ENCODE data around the gene DIP2B. TPM values are rescaled to one million over a fixed set of nuclear protein-coding genes. Genes with fewer than 3 reads are reported as not detected.

The DIP2B gene
- total RNA-seq, 2 experiments from 2014 or later, result 23.3 to 23.7 TPM

DNA sequence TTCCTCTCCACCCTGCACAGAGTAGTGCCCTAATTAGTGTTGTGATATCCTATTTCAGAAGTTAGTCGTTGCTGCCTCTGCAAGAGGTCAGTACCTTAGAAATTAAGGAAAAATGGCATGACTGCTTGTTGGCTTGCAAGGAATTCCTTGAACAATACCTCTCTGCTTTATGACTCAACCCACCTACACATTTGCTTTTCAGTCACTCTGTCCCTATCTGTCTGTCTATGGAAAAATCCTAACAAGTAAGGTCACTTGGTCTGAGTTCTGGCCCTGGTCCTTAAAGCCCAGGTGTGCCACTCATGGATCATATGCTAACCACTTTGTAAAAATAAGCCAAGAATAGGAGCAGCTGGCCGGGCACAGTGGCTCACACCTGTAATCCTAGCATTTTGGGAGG lies 142.7 kb downstream of the DIP2B start:
- Mint-ChIP-seq H3K9me3 (no peaks in the 10 kb centered on the region), H3K4me1 (ENCODE audit: low read depth) (no peaks in the 10 kb centered on the region), H3K4me3 (no peak overlapping the region), H3K36me3 (no peaks in the 10 kb centered on the region), H3K27me3 (no peaks in the 10 kb centered on the region), H3K27ac (no peak overlapping the region)
- DNase-seq, result no peak
- POLR2A ChIA-PET, result no interaction called here
- CTCF ChIA-PET, result interaction anchor here (1.0 to 1.1 kb wide), 2 partner anchors 12 to 144 kb away, joined by 3 to 4 read pairs; no protein-coding TSS in a partner anchor
- intact Hi-C loops (cut with micrococcal nuclease), result no loop called here

GRCh38 chr12:50650285-50650684 lies 145.5 kb downstream of the DIP2B start:
- H3K36me3 Mint-ChIP-seq, result no peaks in the 10 kb centered on the region
- H3K9me3 Mint-ChIP-seq, result no peaks in the 10 kb centered on the region
- H3K27ac Mint-ChIP-seq, result no peak overlapping the region
- CTCF ChIA-PET, result no interaction called here
- H3K4me1 Mint-ChIP-seq (ENCODE audit: low read depth), result no peaks in the 10 kb centered on the region
- no peaks in the 10 kb centered on the region for H3K27me3 Mint-ChIP-seq
- intact Hi-C loops (cut with micrococcal nuclease), result no loop called here
- no peak overlapping the region for H3K4me3 Mint-ChIP-seq
- DNase-seq, result no peak
- POLR2A ChIA-PET, result no interaction called here

DNA sequence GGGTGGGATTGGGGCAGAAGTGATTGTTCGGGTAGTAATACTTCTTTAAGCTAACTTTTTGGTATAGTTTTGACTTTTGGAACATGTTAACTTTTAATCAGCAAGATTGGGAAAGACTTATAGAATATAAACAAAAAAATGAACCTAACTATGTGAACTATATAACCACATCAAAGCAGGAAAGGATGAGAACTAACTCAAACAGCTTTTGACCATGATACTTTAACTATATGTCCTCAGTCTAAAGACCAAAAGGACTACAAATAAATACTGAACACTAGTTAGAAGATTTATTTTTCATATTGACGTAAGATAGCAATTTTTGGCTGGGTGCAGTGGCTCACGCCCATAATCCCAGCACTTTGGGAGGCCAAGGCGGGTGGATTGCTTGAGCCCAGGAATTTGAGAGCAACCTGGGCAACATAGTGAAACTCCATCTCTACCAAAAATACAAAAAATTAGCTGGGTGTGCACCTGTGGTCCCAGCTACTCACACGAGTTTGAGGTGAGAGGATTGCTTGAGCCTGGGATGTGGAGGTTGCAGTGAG lies 150.7 kb downstream of the DIP2B start:
- ChIA-PET CTCF (interaction anchor here (0.6 to 1.1 kb wide), 2 partner anchors 17 to 599 kb away, joined by 3 read pairs; no protein-coding TSS in a partner anchor), POLR2A (no interaction called here)
- Mint-ChIP-seq H3K9me3 (no peaks in the 10 kb centered on the region), H3K27me3 (no peaks in the 10 kb centered on the region), H3K4me1 (ENCODE audit: low read depth) (no peaks in the 10 kb centered on the region), H3K36me3 (peaks cover 10% of the 10 kb centered on the region), H3K4me3 (no peak overlapping the region), H3K27ac (no peak overlapping the region)
- DNase-seq, result no peak
- intact Hi-C loops (cut with micrococcal nuclease), result no loop called here

GRCh38 chr12:50659260-50659659 lies 154.5 kb downstream of the DIP2B start:
- no peak overlapping the region for H3K4me3 Mint-ChIP-seq
- POLR2A ChIA-PET, result no interaction called here
- H3K27me3 Mint-ChIP-seq, result no peaks in the 10 kb centered on the region
- no peak for DNase-seq
- no peaks in the 10 kb centered on the region for H3K9me3 Mint-ChIP-seq
- intact Hi-C loops (cut with micrococcal nuclease), result no loop called here
- no peak overlapping the region for H3K27ac Mint-ChIP-seq
- H3K36me3 Mint-ChIP-seq, result peaks cover 12% of the 10 kb centered on the region
- H3K4me1 Mint-ChIP-seq (ENCODE audit: low read depth), result peaks cover 3% of the 10 kb centered on the region
- CTCF ChIA-PET, result interaction anchor here (1.3 to 1.5 kb wide), 2 partner anchors 11 to 21 kb away, joined by 3 to 5 read pairs; no protein-coding TSS in a partner anchor

DNA sequence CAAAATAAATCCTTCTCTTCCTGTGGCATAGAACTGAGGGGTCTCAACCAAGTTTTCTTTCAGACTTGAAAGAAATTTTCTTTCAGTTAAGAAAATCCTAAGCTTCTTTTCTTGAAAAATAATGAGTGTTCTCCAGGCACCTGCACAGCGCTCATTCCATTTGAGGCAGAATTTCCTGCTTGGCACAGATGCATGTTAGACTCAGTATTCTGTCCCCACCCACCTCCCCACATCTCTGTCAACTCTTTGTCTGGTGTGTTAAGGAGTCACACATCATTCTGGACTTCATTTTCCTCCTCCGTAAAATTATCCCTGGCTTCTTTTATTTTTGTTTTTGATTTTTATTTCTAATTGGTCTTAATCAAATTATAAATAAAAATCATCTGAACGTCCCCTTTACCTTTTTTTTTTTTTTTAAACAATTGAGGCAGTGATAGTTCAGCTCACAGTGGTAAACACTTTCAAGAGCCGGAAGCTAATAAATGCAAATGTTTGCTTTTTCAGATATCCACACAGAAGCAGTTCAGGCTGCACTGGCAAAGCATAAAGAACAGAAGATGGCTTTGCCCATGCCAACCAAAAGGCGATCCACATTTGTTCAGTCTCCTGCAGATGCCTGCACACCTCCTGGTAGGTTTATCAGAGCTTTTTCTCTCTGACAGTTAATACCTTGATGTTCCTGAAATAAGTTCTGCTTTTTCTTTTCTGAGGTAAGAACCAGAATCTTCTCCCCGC lies 155.1 kb downstream of the DIP2B start:
- ChIA-PET CTCF (interaction anchor here (1.1 to 1.5 kb wide), 3 partner anchors 11 to 22 kb away, joined by 3 to 5 read pairs (median 3); no protein-coding TSS in a partner anchor), POLR2A (no interaction called here)
- intact Hi-C loops (cut with micrococcal nuclease), result no loop called here
- no peaks in the 10 kb centered on the region for H3K9me3 Mint-ChIP-seq
- no peak for DNase-seq
- peaks cover 12% of the 10 kb centered on the region for H3K36me3 Mint-ChIP-seq
- no peaks in the 10 kb centered on the region for H3K27me3 Mint-ChIP-seq
- no peak overlapping the region for H3K4me3 Mint-ChIP-seq
- H3K4me1 Mint-ChIP-seq (ENCODE audit: low read depth), result peaks cover 3% of the 10 kb centered on the region
- H3K27ac Mint-ChIP-seq, result no peak overlapping the region

GRCh38 chr12:50660425-50660822 lies 155.6 kb downstream of the DIP2B start:
- ChIA-PET CTCF (interaction anchor here (1.1 to 1.5 kb wide), 2 partner anchors 11 to 12 kb away, joined by 3 read pairs; no protein-coding TSS in a partner anchor), POLR2A (no interaction called here)
- peaks cover 3% of the 10 kb centered on the region for H3K4me1 Mint-ChIP-seq (ENCODE audit: low read depth)
- no peaks in the 10 kb centered on the region for H3K9me3 Mint-ChIP-seq
- no peak for DNase-seq
- no peak overlapping the region for H3K4me3 Mint-ChIP-seq
- intact Hi-C loops (cut with micrococcal nuclease), result no loop called here
- H3K36me3 Mint-ChIP-seq, result peaks cover 12% of the 10 kb centered on the region
- H3K27me3 Mint-ChIP-seq, result no peaks in the 10 kb centered on the region
- H3K27ac Mint-ChIP-seq, result no peak overlapping the region

GRCh38 chr12:50661300-50662115 lies 156.7 kb downstream of the DIP2B start:
- no peaks in the 10 kb centered on the region for H3K9me3 Mint-ChIP-seq
- CTCF ChIA-PET, result no interaction called here

DNA sequence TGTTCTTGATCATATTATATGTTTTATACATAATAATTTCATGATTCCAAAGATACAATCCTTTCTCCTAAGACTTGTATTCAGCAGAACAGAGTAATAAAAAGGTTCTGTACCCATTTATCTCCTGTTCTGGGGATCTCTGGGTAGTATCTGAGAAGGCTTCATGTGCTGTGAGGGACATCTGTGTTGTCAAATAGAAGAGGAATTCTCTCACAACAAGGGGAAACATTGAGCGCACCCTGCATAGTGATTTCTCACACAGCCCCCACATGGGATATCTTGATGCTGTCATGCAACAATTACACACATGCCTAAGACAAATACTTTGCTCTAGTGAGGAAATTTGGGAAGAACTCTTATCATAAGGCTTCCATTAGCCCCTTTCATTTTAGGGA lies 157.3 kb downstream of the DIP2B start:
- POLR2A ChIA-PET, result no interaction called here
- H3K9me3 Mint-ChIP-seq, result no peaks in the 10 kb centered on the region
- DNase-seq, result no peak
- intact Hi-C loops (cut with micrococcal nuclease), result no loop called here
- H3K27me3 Mint-ChIP-seq, result no peaks in the 10 kb centered on the region
- CTCF ChIA-PET, result no interaction called here
- no peak overlapping the region for H3K4me3 Mint-ChIP-seq
- no peak overlapping the region for H3K27ac Mint-ChIP-seq
- peaks cover 12% of the 10 kb centered on the region for H3K36me3 Mint-ChIP-seq
- H3K4me1 Mint-ChIP-seq (ENCODE audit: low read depth), result peaks cover 3% of the 10 kb centered on the region

More at GRCh38 chr12:50661300-50662115, 156.7 kb downstream of the DIP2B start:
- Mint-ChIP-seq H3K36me3 (peaks cover 12% of the 10 kb centered on the region), H3K4me1 (ENCODE audit: low read depth) (peaks cover 3% of the 10 kb centered on the region), H3K4me3 (no peak overlapping the region), H3K27ac (no peak overlapping the region), H3K27me3 (no peaks in the 10 kb centered on the region)
- DNase-seq, result no peak
- POLR2A ChIA-PET, result interaction anchor here (0.8 kb wide), 1 partner anchor 18 kb away, joined by 3 read pairs; no protein-coding TSS in a partner anchor
- intact Hi-C loops (cut with micrococcal nuclease), result no loop called here

GRCh38 chr12:50665170-50665569 lies 160.4 kb downstream of the DIP2B start:
- Mint-ChIP-seq H3K27me3 (no peaks in the 10 kb centered on the region), H3K4me1 (ENCODE audit: low read depth) (peaks cover 3% of the 10 kb centered on the region), H3K36me3 (peaks cover 5% of the 10 kb centered on the region), H3K27ac (no peak overlapping the region), H3K4me3 (no peak overlapping the region), H3K9me3 (no peaks in the 10 kb centered on the region)
- intact Hi-C loops (cut with micrococcal nuclease), result no loop called here
- ChIA-PET POLR2A (no interaction called here), CTCF (interaction anchor here (0.6 kb wide), 1 partner anchor 826 kb away, joined by 3 read pairs; no protein-coding TSS in a partner anchor)
- no peak for DNase-seq

- DNase-seq, result no peak
- Mint-ChIP-seq H3K27me3 (no peaks in the 10 kb centered on the region), H3K36me3 (peaks cover under 1% of the 10 kb centered on the region), H3K27ac (no peak overlapping the region), H3K9me3 (no peaks in the 10 kb centered on the region), H3K4me3 (no peak overlapping the region), H3K4me1 (ENCODE audit: low read depth) (peaks cover 3% of the 10 kb centered on the region)
- CTCF ChIA-PET, result no interaction called here
- POLR2A ChIA-PET, result no interaction called here
- intact Hi-C loops (cut with micrococcal nuclease), result no loop called here
These were observed 160.8 kb downstream of the DIP2B start for GRCh38 chr12:50665609-50666008.

DNA sequence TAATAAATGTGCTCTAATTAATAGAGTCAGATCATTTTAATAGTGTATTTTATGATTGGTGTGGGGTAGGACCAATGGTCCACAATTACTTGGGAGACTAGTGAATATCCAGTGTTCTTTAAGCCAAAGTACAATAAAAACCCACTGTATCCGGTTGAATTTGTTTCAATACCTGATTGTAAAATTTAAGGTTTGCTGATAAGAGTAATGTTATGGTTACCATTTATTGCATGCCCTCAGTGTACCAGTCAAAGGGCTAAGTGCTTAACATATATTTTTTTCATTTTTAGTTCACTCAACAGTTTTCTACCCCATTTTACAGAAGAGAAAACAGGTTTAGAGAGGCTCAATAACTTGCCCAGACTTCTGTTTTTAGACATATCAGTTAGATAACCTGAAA lies 161.2 kb downstream of the DIP2B start:
- no peak overlapping the region for H3K4me3 Mint-ChIP-seq
- H3K36me3 Mint-ChIP-seq, result no peaks in the 10 kb centered on the region
- no peaks in the 10 kb centered on the region for H3K27me3 Mint-ChIP-seq
- no peak overlapping the region for H3K27ac Mint-ChIP-seq
- intact Hi-C loops (cut with micrococcal nuclease), result no loop called here
- H3K9me3 Mint-ChIP-seq, result no peaks in the 10 kb centered on the region
- no peak for DNase-seq
- peaks cover 3% of the 10 kb centered on the region for H3K4me1 Mint-ChIP-seq (ENCODE audit: low read depth)
- ChIA-PET CTCF (no interaction called here), POLR2A (no interaction called here)

GRCh38 chr12:50672158-50672557 lies 167.4 kb downstream of the DIP2B start:
- intact Hi-C loops (cut with micrococcal nuclease), result no loop called here
- no peak for DNase-seq
- H3K27me3 Mint-ChIP-seq, result no peaks in the 10 kb centered on the region
- CTCF ChIA-PET, result no interaction called here
- peaks cover 14% of the 10 kb centered on the region for H3K36me3 Mint-ChIP-seq
- no peak overlapping the region for H3K4me3 Mint-ChIP-seq
- POLR2A ChIA-PET, result no interaction called here
- H3K27ac Mint-ChIP-seq, result no peak overlapping the region
- no peaks in the 10 kb centered on the region for H3K4me1 Mint-ChIP-seq (ENCODE audit: low read depth)
- no peaks in the 10 kb centered on the region for H3K9me3 Mint-ChIP-seq

Measured in activated CD4-positive, alpha-beta memory T cell treated with anti-CD3 and anti-CD28 coated beads for 36 hours (primary cell).